ENCODE results near the gene PSMF1.

PSMF1 gene

GRCh38 chr20:1202762-1203504 is 84.5 kb downstream of the PSMF1 start, which contains the start of gene C20orf202:
C20orf202 (plus strand) TSS chr20:1203454; CDS start chr20:1203586, 132 bp downstream.
- Histone ChIP-seq H3K4me3 (ENCODE audit: extremely low read depth, insufficient read depth, low read length, poor library complexity, severe bottlenecking) (no peak within 1 kb of the TSS), H3K27ac (ENCODE audit: low read depth, low read length, severe bottlenecking) (no peak within 1 kb of the TSS), H3K36me3 (ENCODE audit: control insufficient read depth, insufficient read depth, low read length) (no peaks in the 10 kb centered on the region), H3K9me3 (ENCODE audit: control insufficient read depth, low read length) (no peaks in the 10 kb centered on the region), H3K4me1 (ENCODE audit: control insufficient read depth, insufficient read depth, low read length, poor library complexity, severe bottlenecking) (no peaks in the 10 kb centered on the region)
- WGBS, 2 experiments (ENCODE audit: insufficient coverage in 2 of 2) = 86% methylated on average over 1 to 2 of the region's 5 CpGs

- Histone ChIP-seq H3K36me3 (ENCODE audit: control insufficient read depth, insufficient read depth, low read length) (no peaks in the 10 kb centered on the region), H3K4me1 (ENCODE audit: control insufficient read depth, insufficient read depth, low read length, poor library complexity, severe bottlenecking) (no peaks in the 10 kb centered on the region), H3K9me3 (ENCODE audit: control insufficient read depth, low read length) (no peaks in the 10 kb centered on the region), H3K27ac (ENCODE audit: low read depth, low read length, severe bottlenecking) (no peak overlapping the region), H3K4me3 (ENCODE audit: extremely low read depth, insufficient read depth, low read length, poor library complexity, severe bottlenecking) (no peak overlapping the region)
- WGBS, 2 experiments (ENCODE audit: insufficient coverage in 2 of 2) = 90 to 95% methylated on average over 2 to 4 of the region's 5 CpGs
Measured at GRCh38 chr20:1203630-1204029, 85.2 kb downstream of the PSMF1 start.

- 94 to 98% methylated on average over 3 to 5 of the region's 5 CpGs for WGBS, 2 experiments (ENCODE audit: insufficient coverage in 2 of 2)
- H3K27ac ChIP-seq (ENCODE audit: low read depth, low read length, severe bottlenecking) = no peak overlapping the region
Measured at GRCh38 chr20:1204113-1204512, 85.7 kb downstream of the PSMF1 start.

GRCh38 chr20:1204576-1204975 is 86.2 kb downstream of the PSMF1 start:
- H3K36me3 ChIP-seq (ENCODE audit: control insufficient read depth, insufficient read depth, low read length) = no peaks in the 10 kb centered on the region
- H3K9me3 ChIP-seq (ENCODE audit: control insufficient read depth, low read length) = no peaks in the 10 kb centered on the region
- H3K4me3 ChIP-seq (ENCODE audit: extremely low read depth, insufficient read depth, low read length, poor library complexity, severe bottlenecking) = no peak overlapping the region
- H3K4me1 ChIP-seq (ENCODE audit: control insufficient read depth, insufficient read depth, low read length, poor library complexity, severe bottlenecking) = no peaks in the 10 kb centered on the region
- WGBS, 2 experiments (ENCODE audit: insufficient coverage in 2 of 2) = 100% methylated on average over 1 to 2 of the region's 2 CpGs
- no peak overlapping the region for H3K27ac ChIP-seq (ENCODE audit: low read depth, low read length, severe bottlenecking)

More at GRCh38 chr20:1204113-1204512, 85.7 kb downstream of the PSMF1 start:
- H3K9me3 ChIP-seq (ENCODE audit: control insufficient read depth, low read length) = no peaks in the 10 kb centered on the region
- no peaks in the 10 kb centered on the region for H3K36me3 ChIP-seq (ENCODE audit: control insufficient read depth, insufficient read depth, low read length)
- H3K4me1 ChIP-seq (ENCODE audit: control insufficient read depth, insufficient read depth, low read length, poor library complexity, severe bottlenecking) = no peaks in the 10 kb centered on the region
- H3K4me3 ChIP-seq (ENCODE audit: extremely low read depth, insufficient read depth, low read length, poor library complexity, severe bottlenecking) = no peak overlapping the region

- Histone ChIP-seq H3K4me1 (ENCODE audit: control insufficient read depth, insufficient read depth, low read length, poor library complexity, severe bottlenecking) (no peaks in the 10 kb centered on the region), H3K36me3 (ENCODE audit: control insufficient read depth, insufficient read depth, low read length) (no peaks in the 10 kb centered on the region), H3K4me3 (ENCODE audit: extremely low read depth, insufficient read depth, low read length, poor library complexity, severe bottlenecking) (no peak overlapping the region), H3K9me3 (ENCODE audit: control insufficient read depth, low read length) (no peaks in the 10 kb centered on the region), H3K27ac (ENCODE audit: low read depth, low read length, severe bottlenecking) (no peak overlapping the region)
- WGBS, 2 experiments (ENCODE audit: insufficient coverage in 2 of 2) = 90 to 93% methylated on average over 3 to 5 of the region's 8 CpGs
Measured at GRCh38 chr20:1205802-1206201, 87.4 kb downstream of the PSMF1 start.

GRCh38 chr20:1206366-1207148 is 88.2 kb downstream of the PSMF1 start:
- Histone ChIP-seq H3K4me3 (ENCODE audit: extremely low read depth, insufficient read depth, low read length, poor library complexity, severe bottlenecking) (no peak overlapping the region), H3K9me3 (ENCODE audit: control insufficient read depth, low read length) (no peaks in the 10 kb centered on the region), H3K4me1 (ENCODE audit: control insufficient read depth, insufficient read depth, low read length, poor library complexity, severe bottlenecking) (no peaks in the 10 kb centered on the region), H3K36me3 (ENCODE audit: control insufficient read depth, insufficient read depth, low read length) (no peaks in the 10 kb centered on the region), H3K27ac (ENCODE audit: low read depth, low read length, severe bottlenecking) (no peak overlapping the region)
- 92 to 94% methylated on average over 9 of the region's 19 CpGs for WGBS, 2 experiments (ENCODE audit: insufficient coverage in 2 of 2)

- H3K4me3 ChIP-seq (ENCODE audit: extremely low read depth, insufficient read depth, low read length, poor library complexity, severe bottlenecking) = no peak overlapping the region
- H3K9me3 ChIP-seq (ENCODE audit: control insufficient read depth, low read length) = no peaks in the 10 kb centered on the region
- H3K27ac ChIP-seq (ENCODE audit: low read depth, low read length, severe bottlenecking) = no peak overlapping the region
- WGBS, 2 experiments (ENCODE audit: insufficient coverage in 2 of 2) = 80 to 100% methylated on average over 1 to 2 of the region's 3 CpGs
- H3K4me1 ChIP-seq (ENCODE audit: control insufficient read depth, insufficient read depth, low read length, poor library complexity, severe bottlenecking) = no peaks in the 10 kb centered on the region
- H3K36me3 ChIP-seq (ENCODE audit: control insufficient read depth, insufficient read depth, low read length) = no peaks in the 10 kb centered on the region
Measured at GRCh38 chr20:1207293-1207878, 89.0 kb downstream of the PSMF1 start.

GRCh38 chr20:1209447-1210387 is 91.3 kb downstream of the PSMF1 start:
- no peaks in the 10 kb centered on the region for H3K4me1 ChIP-seq (ENCODE audit: control insufficient read depth, insufficient read depth, low read length, poor library complexity, severe bottlenecking)
- H3K36me3 ChIP-seq (ENCODE audit: control insufficient read depth, insufficient read depth, low read length) = no peaks in the 10 kb centered on the region
- no peaks in the 10 kb centered on the region for H3K9me3 ChIP-seq (ENCODE audit: control insufficient read depth, low read length)
- no peak overlapping the region for H3K27ac ChIP-seq (ENCODE audit: low read depth, low read length, severe bottlenecking)
- 61 to 72% methylated on average over 3 to 4 of the region's 5 CpGs for WGBS, 2 experiments (ENCODE audit: insufficient coverage in 2 of 2)
- no peak overlapping the region for H3K4me3 ChIP-seq (ENCODE audit: extremely low read depth, insufficient read depth, low read length, poor library complexity, severe bottlenecking)

- WGBS, 2 experiments (ENCODE audit: insufficient coverage in 2 of 2) = 100% methylated on average over 1 of the region's 1 CpG; no CpG with 5 or more reads in 1 of the 2 experiments
- Histone ChIP-seq H3K9me3 (ENCODE audit: control insufficient read depth, low read length) (no peaks in the 10 kb centered on the region), H3K36me3 (ENCODE audit: control insufficient read depth, insufficient read depth, low read length) (no peaks in the 10 kb centered on the region), H3K27ac (ENCODE audit: low read depth, low read length, severe bottlenecking) (no peak overlapping the region), H3K4me3 (ENCODE audit: extremely low read depth, insufficient read depth, low read length, poor library complexity, severe bottlenecking) (no peak overlapping the region), H3K4me1 (ENCODE audit: control insufficient read depth, insufficient read depth, low read length, poor library complexity, severe bottlenecking) (no peaks in the 10 kb centered on the region)
Measured at GRCh38 chr20:1210501-1210900, 92.1 kb downstream of the PSMF1 start.

- H3K36me3 ChIP-seq (ENCODE audit: control insufficient read depth, insufficient read depth, low read length) = no peaks in the 10 kb centered on the region
- H3K9me3 ChIP-seq (ENCODE audit: control insufficient read depth, low read length) = no peaks in the 10 kb centered on the region
- no peaks in the 10 kb centered on the region for H3K4me1 ChIP-seq (ENCODE audit: control insufficient read depth, insufficient read depth, low read length, poor library complexity, severe bottlenecking)
- no peak overlapping the region for H3K27ac ChIP-seq (ENCODE audit: low read depth, low read length, severe bottlenecking)
- H3K4me3 ChIP-seq (ENCODE audit: extremely low read depth, insufficient read depth, low read length, poor library complexity, severe bottlenecking) = no peak overlapping the region
Measured at GRCh38 chr20:1212023-1212422, 93.6 kb downstream of the PSMF1 start.
